ENCODE data around the gene TNS3.
"Not testable (repeated sequence)": the region's sequence is repeated elsewhere in the genome, so short reads cannot be mapped to it uniquely, and the experiment has no call there.

The TNS3 gene

DNA sequence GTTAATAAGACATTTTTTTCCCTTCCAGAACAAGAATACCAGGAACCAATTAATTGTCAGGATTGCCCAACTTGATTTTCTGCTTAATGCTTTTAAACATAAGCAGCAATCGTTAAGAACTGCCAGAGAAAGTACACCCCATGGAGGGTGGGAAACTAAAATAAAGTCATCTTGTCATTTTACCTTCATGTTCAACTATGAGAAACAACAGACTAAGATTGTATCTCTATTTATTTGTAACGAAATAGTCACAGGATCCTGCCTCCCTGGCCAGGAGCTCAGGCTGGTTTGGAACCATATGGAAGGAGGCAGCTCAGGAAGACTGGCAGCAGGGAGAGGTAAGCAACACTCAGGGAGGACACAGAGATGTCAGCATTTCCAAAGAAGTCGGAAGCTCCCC lies 129.6 kb downstream of the TNS3 start:
- DNase-seq (ENCODE audit: low read depth in 2 of 2) = no peak

DNA sequence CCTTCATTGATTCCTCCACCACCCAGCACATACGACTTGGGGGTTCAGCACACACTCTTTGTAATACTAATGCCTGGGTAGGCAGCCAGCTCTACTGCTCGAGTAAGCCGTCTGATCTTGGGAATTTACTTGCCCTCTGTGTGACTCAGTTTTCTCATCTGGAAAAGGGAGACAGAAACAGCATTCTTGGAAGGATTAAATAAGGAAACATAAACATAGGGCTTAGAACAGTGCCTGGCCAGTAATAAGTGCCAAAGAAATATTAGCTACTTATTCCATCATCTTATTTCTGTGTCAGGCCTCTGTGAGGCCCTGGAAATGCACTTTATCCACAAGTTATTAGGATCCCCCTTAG lies 130.1 kb downstream of the TNS3 start:
- DNase-seq (ENCODE audit: low read depth in 2 of 2) = no peak

DNA sequence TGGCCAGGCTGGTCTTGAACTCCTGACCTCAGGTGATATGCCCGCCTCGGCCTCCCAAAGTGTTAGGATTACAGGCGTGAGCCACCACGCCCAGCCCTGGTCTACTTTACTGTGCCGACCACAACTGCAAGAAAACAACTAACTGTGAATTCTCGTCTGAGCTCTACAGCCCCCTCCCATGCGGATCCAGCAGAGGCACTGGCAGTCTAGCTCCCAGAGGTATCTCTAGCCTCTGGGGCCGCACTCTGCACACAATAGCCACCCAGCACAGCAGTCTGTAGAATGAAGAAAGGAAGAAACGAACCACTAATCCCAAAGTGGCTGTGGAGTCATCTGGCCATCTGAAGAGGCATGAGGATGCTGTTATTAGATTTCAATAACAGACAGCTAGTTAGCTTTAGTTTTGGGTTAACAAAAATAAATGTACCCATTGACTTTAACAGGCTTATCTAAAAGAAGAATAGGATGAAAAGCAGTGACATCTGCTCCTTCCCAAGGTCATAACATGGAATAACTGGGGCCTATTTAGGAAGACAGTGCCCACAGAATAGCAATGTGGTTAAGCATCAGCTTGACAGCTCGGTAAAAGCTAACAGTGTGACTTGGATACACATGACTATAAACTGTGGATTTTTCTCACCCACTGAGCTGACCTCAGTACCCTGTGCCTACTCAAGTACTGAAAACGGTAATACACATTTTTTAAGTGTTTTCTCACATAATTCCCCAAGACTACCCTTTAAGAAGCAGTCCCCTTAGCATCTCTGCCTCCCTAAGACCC lies 131.9 kb downstream of the TNS3 start:
- DNase-seq (ENCODE audit: low read depth in 2 of 2) = no peak

DNA sequence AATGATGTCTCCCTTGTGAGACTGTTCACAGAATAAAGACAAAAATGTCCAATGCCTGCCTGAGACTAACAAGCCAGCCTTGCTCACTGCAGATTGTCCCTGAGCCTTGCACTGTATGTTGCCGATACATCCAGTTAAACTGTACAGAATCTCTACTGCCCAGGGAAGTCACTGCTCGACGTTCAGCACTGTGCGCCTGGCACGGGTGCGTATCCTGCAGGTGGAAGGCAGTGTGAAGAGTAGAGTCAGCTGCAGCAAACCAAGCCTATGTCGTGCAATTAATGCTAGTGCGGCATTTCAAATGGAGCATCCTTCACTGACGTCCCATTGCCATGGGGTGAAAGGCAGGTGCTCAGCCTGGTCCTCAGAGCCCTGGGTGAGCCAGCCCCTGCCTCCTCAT lies 132.9 kb downstream of the TNS3 start:
- no peak for DNase-seq (ENCODE audit: low read depth in 2 of 2)

DNA sequence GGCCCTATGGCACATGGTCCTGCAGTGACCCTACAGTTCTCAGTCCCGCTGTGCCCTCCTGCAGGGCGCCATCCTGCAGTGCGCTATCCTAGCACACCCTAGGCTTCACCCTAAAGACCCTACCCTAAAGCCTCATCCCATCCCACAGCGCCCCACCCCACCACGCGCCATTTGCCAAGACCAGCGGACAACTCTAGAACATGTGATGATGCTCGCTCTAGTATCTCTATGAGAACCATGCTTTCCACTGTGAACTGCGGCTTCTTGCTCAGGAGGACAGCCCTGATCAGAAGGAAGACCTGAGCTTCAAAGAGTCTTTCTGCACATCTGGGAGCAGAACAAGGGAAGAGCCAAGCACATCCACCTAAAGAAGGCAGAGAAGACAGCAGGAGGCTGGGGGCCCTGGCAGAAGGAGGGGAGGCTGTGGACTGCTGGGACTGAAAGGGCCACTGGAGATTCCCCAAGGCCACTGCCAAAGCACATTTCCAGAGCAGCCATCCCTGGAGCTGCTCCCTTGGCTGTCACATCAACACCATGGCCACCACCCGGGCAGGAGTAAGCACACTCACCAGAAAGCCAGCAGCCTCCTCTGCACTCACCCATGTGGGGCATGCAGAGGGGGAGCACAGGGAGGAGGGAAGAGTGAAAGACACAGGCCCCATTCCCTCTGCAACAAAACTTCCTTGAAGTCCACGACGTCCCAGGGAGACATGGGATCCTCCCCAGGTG lies 134.1 kb downstream of the TNS3 start:
- no peak for DNase-seq (ENCODE audit: low read depth in 2 of 2)

DNA sequence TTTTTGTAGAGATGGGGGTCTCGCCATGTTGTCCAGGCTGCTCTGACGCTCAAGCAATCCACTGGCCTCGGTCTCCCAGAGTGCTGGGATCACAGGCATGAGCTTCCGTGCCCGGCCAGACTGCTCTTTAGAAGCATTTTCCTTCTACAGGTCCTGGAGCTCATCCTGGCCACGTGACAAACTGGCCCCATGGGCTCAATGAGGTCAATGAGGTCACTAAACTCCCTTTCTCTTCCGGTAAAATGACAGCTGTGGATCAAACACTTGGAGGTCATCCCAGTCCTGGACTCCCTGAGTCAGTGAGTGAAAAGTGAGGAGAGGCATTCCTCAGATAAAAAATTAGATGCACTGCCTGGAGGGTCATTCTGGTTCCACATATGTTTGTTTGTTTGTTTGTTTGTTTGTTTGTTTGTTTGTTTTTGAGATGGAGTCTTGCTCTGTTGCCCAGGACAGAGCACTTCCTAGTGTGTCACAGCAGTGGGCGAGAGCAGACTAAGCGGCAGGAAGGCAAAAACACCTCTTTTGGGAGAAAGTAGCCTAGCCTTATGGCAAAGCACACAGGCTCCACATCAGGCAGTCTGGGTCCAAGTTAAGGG lies 134.9 kb downstream of the TNS3 start:
- no peak for DNase-seq (ENCODE audit: low read depth in 2 of 2)

DNA sequence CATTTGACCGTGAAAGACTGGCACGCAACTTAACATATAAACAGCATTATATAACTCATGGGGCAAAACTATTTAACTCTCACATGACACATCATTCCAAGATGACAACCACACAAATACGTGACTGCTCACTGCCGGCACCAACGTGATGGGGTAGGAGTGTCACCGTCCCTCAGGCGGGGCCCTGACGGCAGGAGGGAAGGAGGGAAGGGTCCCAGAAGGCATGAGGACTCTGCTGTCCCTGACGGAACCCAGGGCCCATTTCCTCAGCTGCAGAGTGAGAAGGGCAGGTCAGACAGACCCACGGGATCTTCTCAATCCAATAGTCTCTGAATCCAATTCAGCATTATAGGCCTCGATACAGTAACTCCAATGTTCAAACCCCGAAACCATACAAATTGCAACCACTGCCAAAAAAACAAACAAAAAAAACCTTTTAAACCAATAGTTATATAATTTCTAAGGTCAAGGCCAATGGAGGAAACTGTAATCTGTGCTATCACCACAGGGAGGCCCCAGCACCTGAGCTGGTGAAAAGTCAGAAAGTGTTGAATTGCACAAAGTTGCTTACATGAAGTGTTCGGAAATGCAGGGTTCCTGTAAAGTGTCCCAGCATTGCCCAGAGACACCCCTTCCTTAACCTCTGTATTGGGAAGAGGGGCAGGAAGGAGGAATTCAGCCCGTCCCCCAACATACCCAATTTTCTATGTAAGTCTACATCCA lies 137.4 kb downstream of the TNS3 start:
- DNase-seq (ENCODE audit: low read depth in 2 of 2) = no peak

DNA sequence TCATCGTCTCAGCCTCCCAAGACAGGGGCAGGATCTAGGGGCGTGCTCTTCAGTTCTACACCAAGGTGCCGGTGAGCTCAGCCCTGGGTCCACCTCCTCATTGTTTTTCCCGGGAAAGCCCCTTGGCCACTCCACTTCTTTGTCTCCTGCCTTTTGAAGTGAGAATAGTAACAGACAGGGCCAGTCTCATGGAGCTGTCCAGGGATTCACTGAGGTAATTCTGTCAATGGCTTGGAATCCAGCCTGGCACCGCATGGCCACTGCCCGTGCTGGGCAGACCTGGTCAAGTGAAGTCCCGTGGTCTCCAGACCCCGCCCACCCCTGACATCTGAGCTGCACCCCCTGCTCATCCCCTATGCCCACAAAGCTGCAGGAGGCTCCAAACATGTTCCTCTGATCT lies 138.9 kb downstream of the TNS3 start:
- DNase-seq (ENCODE audit: low read depth in 2 of 2) = no peak

DNA sequence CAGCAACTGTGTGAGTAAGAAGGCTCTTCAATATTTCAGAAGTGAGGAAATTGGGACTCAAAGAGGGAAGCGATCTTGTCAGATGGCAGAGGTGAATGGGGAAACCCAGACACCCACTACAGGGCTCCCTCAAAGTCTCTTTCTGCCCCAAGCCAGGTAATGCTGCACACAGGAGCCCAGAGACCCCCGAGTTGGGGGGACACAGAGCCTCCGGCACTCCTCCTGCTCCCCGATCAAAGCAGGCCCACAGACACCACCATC lies 139.4 kb downstream of the TNS3 start:
- DNase-seq (ENCODE audit: low read depth in 2 of 2) = no peak

DNA sequence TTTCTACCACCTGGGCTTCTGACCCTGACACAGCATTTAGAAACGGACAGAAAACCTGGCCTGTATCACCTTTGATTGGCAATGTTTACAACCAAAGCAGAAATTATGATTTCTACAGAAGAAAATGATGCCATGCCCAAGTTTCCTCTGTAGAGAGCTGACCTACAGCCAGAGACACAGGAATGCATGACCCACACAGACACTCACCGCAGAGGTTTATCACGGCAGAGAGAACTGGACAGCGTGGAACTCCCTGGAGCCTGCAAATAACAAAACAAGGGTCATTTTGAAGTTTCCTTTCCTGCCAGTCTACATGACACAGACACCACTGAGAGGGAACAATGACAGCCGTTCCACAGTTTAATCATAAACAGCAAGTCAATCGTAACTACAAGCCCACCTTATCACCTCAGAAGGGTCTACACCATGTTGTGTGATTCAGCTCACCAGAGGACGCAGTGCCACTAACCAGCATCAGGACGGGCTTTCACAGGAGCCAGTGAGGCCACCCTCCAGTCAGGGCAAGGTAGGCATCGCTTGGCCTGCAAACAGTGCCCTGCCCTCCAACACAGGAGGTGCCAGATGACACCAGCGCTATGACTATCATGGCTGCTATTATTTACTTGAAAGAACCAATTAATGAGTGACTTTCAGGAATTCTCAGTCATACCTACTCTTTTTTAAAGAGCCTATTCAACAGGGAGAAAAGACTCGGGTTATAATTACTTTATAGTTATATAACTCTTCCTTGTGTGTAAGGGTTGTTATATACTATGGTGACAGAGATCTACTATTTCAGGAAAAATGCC lies 139.9 kb downstream of the TNS3 start:
- no peak for DNase-seq (ENCODE audit: low read depth in 2 of 2)

DNA sequence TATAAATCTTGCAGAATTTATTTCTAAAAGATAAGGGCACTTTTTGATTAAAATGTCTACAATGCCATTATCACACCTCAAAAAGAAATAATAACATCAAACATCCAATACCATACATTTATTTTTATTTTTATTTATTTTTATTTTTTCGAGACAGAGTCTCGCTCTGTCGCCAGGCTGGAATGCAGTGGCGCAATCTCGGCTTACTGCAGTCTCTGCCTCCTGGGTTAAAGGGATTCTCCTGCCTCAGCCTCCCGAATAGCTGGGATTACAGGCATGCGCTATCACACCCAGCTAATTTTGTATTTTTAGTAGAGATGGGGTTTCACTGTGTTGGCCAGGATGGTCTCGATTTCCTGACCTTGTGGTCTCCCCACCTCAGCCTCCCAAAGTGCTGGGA lies 140.9 kb downstream of the TNS3 start:
- not testable (repeated sequence) for DNase-seq (ENCODE audit: low read depth in 2 of 2)

DNA sequence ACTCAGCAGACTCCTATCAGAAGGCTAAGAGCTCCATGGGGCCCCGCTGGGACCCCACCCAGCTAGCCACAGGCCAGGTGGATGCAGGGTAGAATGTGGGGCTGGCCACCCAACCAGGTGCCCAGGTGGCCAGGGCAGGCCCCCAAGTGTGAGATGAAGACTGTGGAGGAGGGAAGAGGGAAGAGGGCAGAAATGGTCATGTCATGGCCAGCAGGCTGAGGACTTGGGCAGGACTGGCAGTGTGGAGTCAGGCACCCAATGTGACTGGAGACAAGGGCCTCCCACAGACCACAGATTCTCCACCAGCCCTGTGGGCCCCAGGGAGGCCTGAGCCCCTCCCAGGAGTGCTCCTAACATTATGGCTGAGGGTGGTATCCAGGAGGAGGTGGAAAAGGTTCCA lies 141.6 kb downstream of the TNS3 start:
- no peak for DNase-seq (ENCODE audit: low read depth in 2 of 2)

DNA sequence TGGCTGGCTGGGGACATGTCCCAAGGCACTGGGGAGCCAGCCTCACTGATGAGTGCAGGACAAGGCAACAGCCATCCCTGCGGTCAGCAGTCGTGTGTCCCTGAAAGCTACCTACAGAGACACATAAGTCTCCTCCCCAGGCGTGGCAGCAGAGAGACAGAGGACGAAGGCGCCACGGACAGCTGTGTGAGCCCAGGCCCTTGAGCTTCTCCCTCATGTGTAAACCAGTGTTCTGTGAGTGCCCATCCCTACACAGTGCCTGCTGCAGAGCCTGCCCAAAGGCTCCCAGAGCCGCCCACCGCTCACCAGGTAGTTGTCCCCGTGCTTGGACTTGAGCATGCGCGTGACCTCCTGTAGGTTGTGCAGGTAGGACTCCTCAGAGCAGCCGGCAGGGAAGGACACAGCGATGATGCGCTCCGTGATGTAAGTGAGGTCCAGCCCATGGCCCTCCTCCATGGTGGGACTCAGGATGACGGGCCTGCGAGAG lies 142.7 kb downstream of the TNS3 start:
- DNase-seq (ENCODE audit: low read depth in 2 of 2) = no peak

DNA sequence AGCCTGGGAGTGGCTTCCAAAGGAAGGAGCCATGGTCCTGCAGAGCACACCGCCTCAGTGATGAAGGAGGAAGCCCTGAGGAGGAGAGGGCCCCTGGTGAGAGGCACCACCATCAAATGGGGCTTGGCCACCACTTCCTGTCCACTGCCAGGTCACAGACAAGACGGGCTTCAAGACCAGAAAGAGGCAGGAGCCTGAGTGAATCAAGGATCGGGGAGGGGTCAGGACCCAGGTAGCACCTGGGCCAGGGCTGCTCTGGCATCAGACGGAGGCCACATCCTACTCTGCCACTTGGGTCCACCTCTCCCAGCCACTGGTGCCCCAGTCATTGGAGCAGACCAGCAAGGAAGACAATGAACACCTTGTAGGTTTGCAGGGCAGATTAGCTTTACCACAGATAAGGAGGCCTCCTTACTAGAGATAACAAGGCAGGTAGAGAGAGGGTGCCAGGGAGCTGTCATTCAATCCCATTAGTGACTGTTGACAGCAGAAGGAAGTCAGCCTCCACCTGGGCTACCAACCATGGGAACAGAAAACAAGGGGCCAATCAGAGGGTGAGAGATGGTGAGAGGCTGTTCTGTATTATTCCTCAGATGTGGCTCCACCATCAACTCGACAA lies 143.4 kb downstream of the TNS3 start:
- DNase-seq (ENCODE audit: low read depth in 2 of 2) = no peak

DNA sequence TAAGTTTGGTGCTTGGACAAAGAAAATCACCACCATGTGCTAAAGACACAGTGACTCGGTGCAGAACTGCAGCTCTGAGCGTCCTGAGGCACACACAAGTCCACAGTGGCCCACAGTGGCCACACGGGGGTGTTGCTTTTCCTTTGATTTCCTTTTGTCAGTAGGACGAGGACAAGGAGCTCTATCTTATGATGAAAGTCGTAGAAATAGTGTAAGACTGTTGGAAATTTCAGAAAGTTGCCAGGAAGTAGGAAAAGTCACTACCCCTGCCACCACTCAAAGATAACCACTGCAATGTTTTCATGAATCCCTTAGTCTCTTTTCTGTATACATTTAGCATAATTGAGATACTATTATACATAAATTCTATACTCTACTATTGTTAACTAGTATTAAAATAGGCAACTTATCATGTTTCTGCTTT lies 146.0 kb downstream of the TNS3 start:
- peak; percentile 47 to 49 for DNase-seq (ENCODE audit: low read depth in 2 of 2)

DNA sequence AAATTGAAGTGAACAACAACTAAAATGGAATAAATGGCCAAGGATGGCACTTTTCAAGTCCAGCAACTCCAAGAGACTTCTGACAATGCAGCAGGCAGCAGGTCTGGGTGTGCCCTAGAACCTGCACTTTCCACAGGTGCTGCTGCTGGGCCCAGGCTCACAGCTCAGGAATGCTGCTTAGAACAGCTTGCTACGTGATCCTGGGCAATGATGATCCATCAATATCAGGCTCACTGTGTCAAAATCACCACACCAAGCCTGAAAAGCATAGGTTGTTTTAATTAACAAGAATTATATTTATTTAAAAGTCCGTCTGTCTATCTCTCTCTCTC lies 148.4 kb downstream of the TNS3 start:
- DNase-seq (ENCODE audit: low read depth in 2 of 2) = no peak

DNA sequence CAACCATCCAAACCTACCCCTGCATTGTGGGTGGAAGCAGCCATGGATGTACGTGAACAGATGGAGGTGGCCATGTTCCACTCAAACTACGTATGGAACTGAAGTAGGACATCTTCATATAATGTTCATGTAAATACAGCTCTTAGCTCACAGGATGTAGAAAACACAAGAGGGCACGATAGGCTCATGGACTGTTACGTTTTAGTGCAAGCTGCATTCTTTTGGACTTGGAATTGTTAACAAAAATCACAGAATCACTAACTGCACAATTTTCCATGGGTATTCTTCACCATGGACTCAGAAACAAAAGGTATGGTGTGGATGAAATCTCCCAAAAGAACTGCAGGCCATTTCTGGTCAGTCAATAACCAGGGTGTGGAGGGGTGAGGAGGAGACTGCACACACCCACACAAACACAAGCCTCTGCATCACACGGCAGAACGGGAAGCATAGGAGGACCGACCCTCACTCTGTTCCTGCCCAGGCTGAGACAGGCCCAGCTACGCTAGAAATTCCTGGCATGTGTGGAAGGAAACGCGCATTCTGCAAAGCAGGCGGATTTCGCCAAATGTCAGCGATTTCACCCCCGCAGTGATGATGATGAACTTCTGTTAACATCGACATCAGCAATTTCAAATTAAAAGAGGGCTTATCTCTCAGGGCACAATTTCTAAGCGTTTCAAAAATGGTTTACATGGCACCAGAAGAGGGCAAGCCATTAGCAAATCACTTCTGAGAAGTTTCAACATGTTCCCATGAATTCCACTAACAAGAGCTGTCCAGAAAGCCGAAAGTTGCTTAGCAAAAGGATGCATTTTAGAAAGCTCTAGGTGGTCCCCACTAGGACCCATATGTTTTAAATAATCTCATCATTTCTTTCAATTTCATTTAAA lies 149.0 kb downstream of the TNS3 start:
- no peak for DNase-seq (ENCODE audit: low read depth in 2 of 2)

DNA sequence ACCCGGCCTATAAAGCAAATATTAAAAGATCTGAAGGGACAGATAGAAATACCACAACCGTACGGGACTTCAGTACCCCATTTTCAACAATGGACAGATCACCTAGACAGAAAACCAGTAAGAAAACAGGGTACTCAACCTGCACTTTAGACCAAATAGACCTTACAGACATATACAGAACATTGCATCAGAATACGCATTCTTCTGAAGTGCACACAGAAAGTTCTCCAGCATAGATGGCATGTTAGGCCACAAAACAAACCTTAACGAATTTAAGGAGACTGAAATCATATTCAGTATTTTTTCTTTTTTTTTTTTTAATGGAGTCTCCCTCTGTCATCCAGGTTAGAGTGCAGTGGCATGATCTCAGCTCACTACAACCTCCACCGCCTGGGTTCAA lies 151.5 kb downstream of the TNS3 start:
- DNase-seq (ENCODE audit: low read depth in 2 of 2) = no peak

DNA sequence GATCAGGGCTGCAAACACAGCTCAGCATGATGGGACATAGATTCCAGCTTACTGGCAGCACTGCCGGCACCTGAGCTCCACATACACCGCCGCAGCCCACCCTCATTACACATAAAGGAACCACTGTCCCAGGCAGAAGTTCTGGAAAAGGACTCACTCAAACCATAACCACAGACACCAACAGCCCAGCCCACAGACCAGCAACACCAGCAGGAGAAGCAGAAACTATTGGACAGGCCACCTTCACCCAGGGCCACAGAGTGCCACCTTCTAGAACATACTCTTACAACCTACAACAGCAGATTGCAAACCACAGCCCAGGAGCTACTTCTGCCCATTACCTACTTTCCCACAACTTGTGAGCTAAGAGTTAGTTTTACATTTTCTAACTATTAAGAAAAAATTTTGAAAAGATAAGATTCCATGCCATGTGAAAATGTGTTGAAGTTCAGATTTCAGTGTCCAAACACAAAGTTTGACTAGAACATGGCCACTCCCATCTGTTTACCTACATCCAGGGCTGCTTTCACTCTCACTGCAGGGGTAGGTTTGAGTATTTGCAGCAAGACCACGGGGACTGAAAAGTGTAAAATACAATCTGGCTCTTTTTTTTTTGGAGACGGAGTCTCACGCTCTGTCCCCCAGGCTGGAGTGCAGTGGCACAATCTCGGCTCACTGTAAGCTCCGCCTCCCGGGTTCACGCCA lies 153.0 kb downstream of the TNS3 start:
- DNase-seq (ENCODE audit: low read depth in 2 of 2) = no peak
